Mammary epithelial cell (primary cell): ENCODE measurements around the gene SURF6.

Experiments
- EZH2 ChIP-seq: IDR thresholded peaks from 2 replicates; pipeline ENCODE4 v1.6.1; 2012; ENCODE audit warnings: low read length, inconsistent platforms, borderline replicate concordance
- TF ChIP-seq, protein P1 (sequence below), 2 donors: IDR thresholded peaks in 1 of 2; conservative IDR thresholded peaks in 1 of 2; 2 replicates each; pipeline ENCODE4 v1.5.1; 2011 to 2012; ENCODE audit warnings: inconsistent platforms in 2 of 2, low read length in 2 of 2, mild to moderate bottlenecking in 2 of 2, control low read depth in 1 of 2, low read depth in 1 of 2; ENCODE audit not compliant: insufficient read depth in 1 of 2; ENCODE audit errors: extremely low read depth in 1 of 2

DNA sequence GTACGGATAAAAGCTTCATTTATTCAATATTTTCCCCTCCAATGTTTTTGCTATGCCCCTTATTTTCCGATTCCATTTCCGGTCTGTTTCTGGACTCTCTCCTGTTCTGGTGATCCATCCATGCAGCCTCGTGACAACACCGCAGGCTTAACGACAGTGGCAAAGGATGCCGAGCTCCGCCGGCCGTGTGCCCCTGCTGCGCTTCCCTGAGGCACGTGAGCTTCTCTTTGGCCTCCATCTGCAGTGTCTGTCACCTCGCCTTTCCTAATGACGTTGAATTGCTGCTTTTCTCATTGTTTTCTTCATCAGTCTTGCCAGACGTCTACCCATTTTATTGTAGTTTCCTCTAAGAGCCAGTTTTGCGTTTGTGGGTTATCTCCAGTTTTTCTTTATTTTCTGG, 28.7 kb downstream of the SURF6 start:
- TF ChIP-seq, protein P1, sequence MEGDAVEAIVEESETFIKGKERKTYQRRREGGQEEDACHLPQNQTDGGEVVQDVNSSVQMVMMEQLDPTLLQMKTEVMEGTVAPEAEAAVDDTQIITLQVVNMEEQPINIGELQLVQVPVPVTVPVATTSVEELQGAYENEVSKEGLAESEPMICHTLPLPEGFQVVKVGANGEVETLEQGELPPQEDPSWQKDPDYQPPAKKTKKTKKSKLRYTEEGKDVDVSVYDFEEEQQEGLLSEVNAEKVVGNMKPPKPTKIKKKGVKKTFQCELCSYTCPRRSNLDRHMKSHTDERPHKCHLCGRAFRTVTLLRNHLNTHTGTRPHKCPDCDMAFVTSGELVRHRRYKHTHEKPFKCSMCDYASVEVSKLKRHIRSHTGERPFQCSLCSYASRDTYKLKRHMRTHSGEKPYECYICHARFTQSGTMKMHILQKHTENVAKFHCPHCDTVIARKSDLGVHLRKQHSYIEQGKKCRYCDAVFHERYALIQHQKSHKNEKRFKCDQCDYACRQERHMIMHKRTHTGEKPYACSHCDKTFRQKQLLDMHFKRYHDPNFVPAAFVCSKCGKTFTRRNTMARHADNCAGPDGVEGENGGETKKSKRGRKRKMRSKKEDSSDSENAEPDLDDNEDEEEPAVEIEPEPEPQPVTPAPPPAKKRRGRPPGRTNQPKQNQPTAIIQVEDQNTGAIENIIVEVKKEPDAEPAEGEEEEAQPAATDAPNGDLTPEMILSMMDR (conservative IDR thresholded peaks at IDR 0.05 in 1 of 2, IDR thresholded peaks at IDR 0.05 in 1 of 2; ENCODE audit: extremely low read depth in 1 of 2, insufficient read depth in 1 of 2, low read depth in 1 of 2, low read length in 2 of 2), result no peak
- TF ChIP-seq EZH2, result no peak
